Ishikawa (cell line): ENCODE measurements around the gene EFNB1.

Source experiments
- CEBPB ChIP-seq: IDR thresholded peaks from 2 replicates; pipeline ENCODE4 v1.6.1; 2012
- CREB1 ChIP-seq: IDR thresholded peaks from 2 replicates; pipeline ENCODE4 v1.6.1; 2012; ENCODE audit warnings: low read depth
- EP300 ChIP-seq: IDR thresholded peaks from 2 replicates; pipeline ENCODE4 v1.6.1; 2012; ENCODE audit warnings: borderline replicate concordance
- FOXM1 ChIP-seq: IDR thresholded peaks from 2 replicates; pipeline ENCODE4 v1.6.1; 2012; ENCODE audit warnings: low read depth, borderline replicate concordance
- MAX ChIP-seq: IDR thresholded peaks from 2 replicates; pipeline ENCODE4 v1.6.1; 2012
- NFIC ChIP-seq: IDR thresholded peaks from 2 replicates; pipeline ENCODE4 v1.6.1; 2012
- RAD21 ChIP-seq: IDR thresholded peaks from 2 replicates; pipeline ENCODE4 v1.6.1; 2012; ENCODE audit warnings: low read depth
- TCF12 ChIP-seq: IDR thresholded peaks from 2 replicates; pipeline ENCODE4 v1.6.1; 2012; ENCODE audit warnings: low read depth
- TEAD4 ChIP-seq: IDR thresholded peaks from 2 replicates; pipeline ENCODE4 v1.6.1; 2012
- YY1 ChIP-seq: IDR thresholded peaks from 2 replicates; pipeline ENCODE4 v1.6.1; 2012; ENCODE audit warnings: low read depth
- ZBTB7A ChIP-seq: IDR thresholded peaks from 2 replicates; pipeline ENCODE4 v1.6.1; 2012; ENCODE audit warnings: low read depth
- TF ChIP-seq, protein P1 (sequence below): IDR thresholded peaks from 2 replicates; pipeline ENCODE4 v1.6.1; 2012; ENCODE audit warnings: low read depth, mild to moderate bottlenecking

GRCh38 chrX:68833855-68834331 lies 5.1 kb downstream of the EFNB1 start:
- no peak for TF ChIP-seq CEBPB
- TF ChIP-seq MAX, result no peak
- TF ChIP-seq TEAD4, result no peak
- TF ChIP-seq, protein P1, sequence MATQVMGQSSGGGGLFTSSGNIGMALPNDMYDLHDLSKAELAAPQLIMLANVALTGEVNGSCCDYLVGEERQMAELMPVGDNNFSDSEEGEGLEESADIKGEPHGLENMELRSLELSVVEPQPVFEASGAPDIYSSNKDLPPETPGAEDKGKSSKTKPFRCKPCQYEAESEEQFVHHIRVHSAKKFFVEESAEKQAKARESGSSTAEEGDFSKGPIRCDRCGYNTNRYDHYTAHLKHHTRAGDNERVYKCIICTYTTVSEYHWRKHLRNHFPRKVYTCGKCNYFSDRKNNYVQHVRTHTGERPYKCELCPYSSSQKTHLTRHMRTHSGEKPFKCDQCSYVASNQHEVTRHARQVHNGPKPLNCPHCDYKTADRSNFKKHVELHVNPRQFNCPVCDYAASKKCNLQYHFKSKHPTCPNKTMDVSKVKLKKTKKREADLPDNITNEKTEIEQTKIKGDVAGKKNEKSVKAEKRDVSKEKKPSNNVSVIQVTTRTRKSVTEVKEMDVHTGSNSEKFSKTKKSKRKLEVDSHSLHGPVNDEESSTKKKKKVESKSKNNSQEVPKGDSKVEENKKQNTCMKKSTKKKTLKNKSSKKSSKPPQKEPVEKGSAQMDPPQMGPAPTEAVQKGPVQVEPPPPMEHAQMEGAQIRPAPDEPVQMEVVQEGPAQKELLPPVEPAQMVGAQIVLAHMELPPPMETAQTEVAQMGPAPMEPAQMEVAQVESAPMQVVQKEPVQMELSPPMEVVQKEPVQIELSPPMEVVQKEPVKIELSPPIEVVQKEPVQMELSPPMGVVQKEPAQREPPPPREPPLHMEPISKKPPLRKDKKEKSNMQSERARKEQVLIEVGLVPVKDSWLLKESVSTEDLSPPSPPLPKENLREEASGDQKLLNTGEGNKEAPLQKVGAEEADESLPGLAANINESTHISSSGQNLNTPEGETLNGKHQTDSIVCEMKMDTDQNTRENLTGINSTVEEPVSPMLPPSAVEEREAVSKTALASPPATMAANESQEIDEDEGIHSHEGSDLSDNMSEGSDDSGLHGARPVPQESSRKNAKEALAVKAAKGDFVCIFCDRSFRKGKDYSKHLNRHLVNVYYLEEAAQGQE, result no peak
- no peak for TF ChIP-seq YY1
- no peak for TF ChIP-seq NFIC
- no peak for TF ChIP-seq EP300
- TF ChIP-seq RAD21, result no peak
- TF ChIP-seq TCF12, result no peak
- no peak for TF ChIP-seq FOXM1
- no peak for TF ChIP-seq CREB1
- TF ChIP-seq ZBTB7A, result no peak
